IPS DF 4.7 (cell line): Measurements from ENCODE around the gene DAP.
"Not testable (repeated sequence)": the region's sequence is repeated elsewhere in the genome, so short reads cannot be mapped to it uniquely, and the experiment has no call there.

Experiments
- DNase-seq: peaks from one replicate; pipeline ENCODE4 v3.0.0-alpha.2; 2013; ENCODE audit warnings: low spot score; ENCODE audit errors: extremely low read depth

The DAP gene

DNA sequence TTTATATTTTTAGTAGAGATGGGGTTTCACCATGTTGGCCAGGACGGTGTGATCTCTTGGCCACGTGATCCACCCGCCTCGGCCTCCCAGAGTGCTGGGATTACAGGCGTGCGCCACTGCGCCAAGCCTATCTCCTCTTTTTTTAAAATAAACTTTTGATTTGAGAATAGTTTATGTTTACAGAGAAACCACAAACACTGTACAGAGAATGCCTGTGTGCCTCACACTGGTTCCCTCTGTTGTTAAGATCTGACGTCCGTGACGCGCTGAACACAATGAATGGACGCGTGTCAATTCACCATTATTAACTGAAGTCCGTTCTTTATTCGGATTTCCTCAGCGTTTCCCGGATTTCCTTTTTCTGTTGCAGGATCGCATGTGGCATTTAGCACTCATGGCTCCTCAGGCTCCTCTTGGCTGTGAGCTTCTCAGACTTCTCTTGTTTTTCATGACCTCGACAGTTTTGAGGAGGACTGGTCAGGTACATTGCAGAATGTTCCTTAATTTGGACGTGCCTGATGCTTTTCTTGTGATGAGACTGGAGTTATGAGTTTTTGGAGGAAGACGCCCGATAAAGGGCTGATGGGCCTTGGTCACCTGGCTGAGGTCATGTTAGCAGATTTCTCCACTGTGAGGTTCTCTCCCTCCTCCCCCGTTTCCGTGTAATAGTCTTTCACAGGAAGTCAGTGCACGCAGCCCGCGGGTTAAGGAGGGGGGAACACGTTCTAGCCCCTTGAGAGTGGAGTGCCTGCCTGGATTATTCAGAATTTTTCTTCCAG lies 127.6 kb downstream of the DAP start:
- DNase-seq: no peak

DNA sequence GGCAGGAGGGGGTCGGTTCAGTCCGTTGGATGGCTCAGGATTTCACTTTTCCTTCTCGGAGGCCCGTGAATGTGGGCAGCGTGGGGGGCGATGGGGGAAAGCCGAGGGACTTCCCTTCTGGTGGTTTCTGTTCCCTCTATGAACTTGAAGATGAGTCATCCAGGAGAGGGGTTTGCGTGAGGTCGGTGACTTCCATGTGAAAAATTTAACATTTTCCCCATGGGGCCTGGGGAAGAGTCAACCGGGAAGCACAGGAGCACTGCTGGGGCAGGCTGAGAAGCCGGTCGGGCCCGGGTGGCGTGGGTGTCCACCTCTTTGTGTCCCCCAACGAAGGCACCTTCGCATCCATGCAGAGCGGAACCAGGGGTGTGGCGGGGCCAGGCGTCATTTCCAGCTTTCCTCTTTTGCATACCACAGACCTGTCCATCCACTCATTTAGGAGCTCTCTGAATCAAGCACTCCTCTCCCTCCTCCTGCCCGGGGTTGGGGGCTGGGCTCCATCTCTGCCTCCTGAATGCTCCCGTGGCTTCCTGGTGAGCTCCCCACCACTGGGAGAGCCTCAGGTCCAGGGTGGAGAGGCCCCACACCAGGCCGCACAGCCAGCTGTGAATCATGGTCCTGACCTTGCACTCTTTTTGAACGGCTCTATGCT lies 128.8 kb downstream of the DAP start:
- DNase-seq: no peak

DNA sequence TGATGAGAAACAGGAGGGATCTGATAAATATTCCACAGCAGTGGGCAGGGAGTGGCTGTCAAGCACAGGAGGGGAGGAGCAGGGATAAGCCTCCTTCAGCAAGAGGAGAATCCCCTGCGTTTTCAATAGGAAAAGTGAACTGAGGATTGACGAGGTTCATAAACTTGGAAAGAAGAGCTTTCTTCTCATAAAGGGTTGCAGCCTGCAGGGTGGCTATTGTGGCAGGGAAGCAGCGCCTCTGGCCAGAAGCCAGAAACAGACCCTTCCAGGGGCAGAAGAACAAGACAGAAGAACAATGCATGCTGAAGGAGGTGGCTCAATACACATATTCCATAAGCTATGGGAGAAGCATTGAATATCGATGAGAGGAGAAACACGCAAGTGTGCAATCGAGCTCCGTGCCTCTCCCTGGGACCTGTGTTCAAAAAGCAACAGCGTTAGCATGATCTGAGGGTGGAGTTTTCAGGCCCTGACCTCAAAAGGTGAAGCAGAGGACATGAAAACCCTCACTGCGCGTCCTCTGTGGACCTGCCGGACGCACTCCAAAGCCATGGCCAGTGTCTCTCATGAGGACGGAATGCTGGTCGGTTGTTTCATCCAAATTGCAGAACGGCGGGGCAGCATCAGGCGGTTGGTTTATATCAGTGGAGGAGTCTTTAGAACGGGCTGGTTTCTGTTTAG lies 129.6 kb downstream of the DAP start:
- no peak for DNase-seq

DNA sequence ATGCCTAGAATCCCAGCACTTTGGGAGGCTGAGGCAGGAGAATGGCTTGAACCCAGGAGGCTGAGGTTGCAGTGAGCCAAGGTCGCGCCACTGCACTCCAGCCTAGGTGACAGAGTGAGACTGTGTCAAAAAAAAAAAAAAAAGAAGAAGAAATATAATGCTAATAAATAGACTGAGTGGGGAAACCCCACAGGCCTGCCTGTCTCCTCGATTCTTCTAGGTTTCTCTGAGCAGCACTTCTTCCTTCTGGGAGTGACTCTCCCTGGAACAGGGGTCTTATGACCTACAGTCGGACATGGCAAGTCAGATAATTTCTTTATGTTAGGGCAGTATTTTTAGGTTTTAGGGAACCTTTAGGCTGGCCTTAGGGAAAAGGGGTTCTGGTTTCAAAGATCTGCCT lies 130.3 kb downstream of the DAP start:
- not testable (repeated sequence) for DNase-seq

DNA sequence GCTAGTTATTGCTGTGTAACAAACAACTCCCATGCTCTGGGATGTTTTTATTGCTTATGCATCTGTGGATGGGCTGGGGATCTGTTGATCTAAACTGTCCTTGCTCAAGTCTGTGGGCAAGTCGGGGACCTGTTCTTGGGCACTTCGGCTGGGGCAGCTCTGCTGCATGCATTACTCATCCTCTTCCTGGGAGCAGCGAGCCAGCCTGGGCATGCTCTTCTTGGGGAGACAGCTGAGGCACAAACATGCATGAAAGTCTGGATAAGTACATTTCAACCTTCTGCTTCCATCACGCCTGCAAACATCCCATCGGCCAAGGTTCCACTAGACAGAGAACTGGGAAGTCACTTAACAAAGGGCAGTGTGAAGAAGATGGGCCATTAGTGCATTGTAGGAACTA lies 130.9 kb downstream of the DAP start:
- DNase-seq: no peak

DNA sequence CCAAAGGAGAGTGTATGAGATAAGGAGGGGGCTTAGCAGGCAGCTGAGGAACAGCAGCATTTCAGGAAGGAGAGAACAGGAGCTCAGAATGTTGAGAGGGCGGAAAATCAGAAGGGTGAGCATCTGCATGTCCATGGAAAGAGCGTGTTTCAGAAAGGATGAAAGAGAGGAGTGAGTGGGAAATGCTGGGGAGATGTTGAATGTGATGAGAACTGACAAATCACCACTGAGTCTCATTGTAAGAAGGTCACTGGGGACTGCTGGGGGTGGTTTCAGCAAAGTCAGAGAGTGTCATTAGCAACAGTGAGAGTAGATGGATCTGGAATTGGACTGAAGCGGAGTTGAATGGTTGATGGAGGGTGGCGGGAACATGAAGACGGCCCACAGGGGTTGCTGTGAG lies 131.4 kb downstream of the DAP start:
- DNase-seq: no peak
